ENCODE measurements around the gene FLVCR2. TPM values are rescaled to one million over a fixed set of nuclear protein-coding genes. Genes with fewer than 3 reads are reported as not detected.

FLVCR2 gene
- total and polyA plus RNA-seq, 2 donors (not counting 1 experiment from before 2014, with no cell fraction given) = 0.31 to 1.6 TPM

DNA sequence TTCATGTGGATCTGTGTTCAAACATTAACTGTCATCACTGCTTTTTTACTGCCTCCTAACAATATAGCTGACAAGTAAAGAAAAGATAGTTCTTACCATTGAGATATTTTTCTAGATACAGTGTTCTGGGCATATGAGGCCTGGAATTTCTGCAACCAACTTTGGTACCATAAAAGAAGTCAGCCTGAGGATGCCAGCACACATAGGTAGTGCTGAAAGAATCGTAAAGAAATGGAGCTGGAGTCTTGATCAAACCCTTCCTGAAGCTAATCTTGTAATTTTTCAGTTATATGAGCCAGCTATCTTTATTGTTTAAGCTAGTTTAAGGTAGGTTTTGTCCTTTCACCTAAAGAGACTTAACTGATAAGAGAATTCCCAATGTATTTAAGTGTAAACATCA, 70.9 kb downstream of the FLVCR2 start:
- no peaks in the 10 kb centered on the region for H3K79me2 ChIP-seq (ENCODE audit: control insufficient read depth, insufficient read depth, low read length)
- no peaks in the 10 kb centered on the region for H4K20me1 ChIP-seq (ENCODE audit: control insufficient read depth, insufficient read depth, low read length, poor library complexity, severe bottlenecking)
- DNase-seq (no peak), ATAC-seq (ENCODE audit: low read depth) (no peak)
- POLR2A ChIA-PET = interaction anchor here (0.7 kb wide), 1 partner anchor 768 kb away, joined by 7 read pairs; no protein-coding TSS in a partner anchor
- H3K4me1 ChIP-seq (ENCODE audit: control insufficient read depth in 2 of 2, insufficient read depth in 2 of 2, low read length in 2 of 2) = no peaks in the 10 kb centered on the region
- no peaks in the 10 kb centered on the region for H3K27me3 ChIP-seq (replicated peaks in 1 of 4; ENCODE audit: control extremely low read depth in 1 of 4, control insufficient read depth in 3 of 4, insufficient read depth in 4 of 4, low read length in 3 of 4)
- H3K9ac ChIP-seq (ENCODE audit: low read length) = no peak overlapping the region
- peaks cover 0 to 50% of the 10 kb centered on the region in 2 experiments for H3K36me3 ChIP-seq (replicated peaks in 1 of 2; ENCODE audit: control extremely low read depth in 1 of 2, control insufficient read depth in 1 of 2, extremely low read depth in 1 of 2, insufficient read depth in 2 of 2, low read length in 1 of 2)
- no peak overlapping the region for H3K4me3 Mint-ChIP-seq
- H3K27ac ChIP-seq (ENCODE audit: low read length in 2 of 2) = no peak overlapping the region
- TF ChIP-seq EZH2 (IDR thresholded peaks at IDR 0.05; ENCODE audit: borderline replicate concordance, insufficient read depth, low read depth, low read length, poor library complexity, severe bottlenecking) (no peak), CTCF (IDR thresholded peaks at IDR 0.05) (no peak)
- H3K4me1 Mint-ChIP-seq = no peaks in the 10 kb centered on the region
- H3K4me2 ChIP-seq (replicated peaks; ENCODE audit: low read depth, low read length, poor library complexity, severe bottlenecking) = no peak overlapping the region
- no peak overlapping the region for H2AFZ ChIP-seq (ENCODE audit: insufficient read depth, low read depth, low read length, poor library complexity, severe bottlenecking)
- no peak overlapping the region for H3K27ac Mint-ChIP-seq
- CTCF ChIA-PET = interaction anchor here (0.9 to 13.9 kb wide), 4 partner anchors 41 to 161 kb away, joined by 3 to 447 read pairs (median 5); partner anchors contain the start of gene FLVCR2
- no CpG with 5 or more reads among the region's 1 CpG for WGBS (ENCODE audit: insufficient coverage)
- H3K27me3 Mint-ChIP-seq = no peaks in the 10 kb centered on the region
- intact Hi-C loops (cut with micrococcal nuclease) = no loop called here
- no peaks in the 10 kb centered on the region for H3K9me3 ChIP-seq (ENCODE audit: control extremely low read depth in 1 of 3, control insufficient read depth in 2 of 3, insufficient read depth in 1 of 3, low read length in 2 of 3)
- no peaks in the 10 kb centered on the region for H3K9me3 Mint-ChIP-seq (ENCODE audit: insufficient read depth)
- no peak overlapping the region for H3K4me3 ChIP-seq (ENCODE audit: control extremely low read depth in 1 of 5, extremely low read depth in 1 of 5, insufficient read depth in 1 of 5, low read depth in 2 of 5, low read length in 4 of 5)

- Histone ChIP-seq H4K20me1 (ENCODE audit: control insufficient read depth, insufficient read depth, low read length, poor library complexity, severe bottlenecking) (no peaks in the 10 kb centered on the region), H3K4me1 (ENCODE audit: control insufficient read depth in 2 of 2, insufficient read depth in 2 of 2, low read length in 2 of 2) (no peaks in the 10 kb centered on the region), H3K27me3 (replicated peaks in 1 of 4; ENCODE audit: control extremely low read depth in 1 of 4, control insufficient read depth in 3 of 4, insufficient read depth in 4 of 4, low read length in 3 of 4) (no peaks in the 10 kb centered on the region), H3K36me3 (replicated peaks in 1 of 2; ENCODE audit: control extremely low read depth in 1 of 2, control insufficient read depth in 1 of 2, extremely low read depth in 1 of 2, insufficient read depth in 2 of 2, low read length in 1 of 2) (peaks cover 0 to 55% of the 10 kb centered on the region in 2 experiments), H3K27ac (ENCODE audit: low read length in 2 of 2) (no peak overlapping the region), H3K4me3 (ENCODE audit: control extremely low read depth in 1 of 5, extremely low read depth in 1 of 5, insufficient read depth in 1 of 5, low read depth in 2 of 5, low read length in 4 of 5) (no peak overlapping the region), H3K4me2 (replicated peaks; ENCODE audit: low read depth, low read length, poor library complexity, severe bottlenecking) (no peak overlapping the region), H3K79me2 (ENCODE audit: control insufficient read depth, insufficient read depth, low read length) (no peaks in the 10 kb centered on the region), H3K9ac (ENCODE audit: low read length) (no peak overlapping the region), H2AFZ (ENCODE audit: insufficient read depth, low read depth, low read length, poor library complexity, severe bottlenecking) (no peak overlapping the region), H3K9me3 (ENCODE audit: control extremely low read depth in 1 of 3, control insufficient read depth in 2 of 3, insufficient read depth in 1 of 3, low read length in 2 of 3) (no peaks in the 10 kb centered on the region)
- CTCF ChIA-PET = interaction anchor here (0.9 to 13.9 kb wide), 4 partner anchors 41 to 161 kb away, joined by 3 to 447 read pairs (median 5); partner anchors contain the start of gene FLVCR2
- no peak for TF ChIP-seq EZH2 (IDR thresholded peaks at IDR 0.05; ENCODE audit: borderline replicate concordance, insufficient read depth, low read depth, low read length, poor library complexity, severe bottlenecking)
- TF ChIP-seq CTCF (IDR thresholded peaks at IDR 0.05) = no peak
- Mint-ChIP-seq H3K27me3 (no peaks in the 10 kb centered on the region), H3K27ac (no peak overlapping the region), H3K4me1 (no peaks in the 10 kb centered on the region), H3K4me3 (no peak overlapping the region), H3K9me3 (ENCODE audit: insufficient read depth) (no peaks in the 10 kb centered on the region)
- DNase-seq = no peak
- no peak for ATAC-seq (ENCODE audit: low read depth)
- intact Hi-C loops (cut with micrococcal nuclease) = loop anchor here (5.0 kb wide), 1 partner anchor 342 kb away; no protein-coding TSS in a partner anchor
- POLR2A ChIA-PET = no interaction called here
- WGBS (ENCODE audit: insufficient coverage) = 100% methylated on average over 1 of the region's 1 CpG
These were observed 71.4 kb downstream of the FLVCR2 start for GRCh38 chr14:75649773-75650172.
